NCI-H187 (cell line): ENCODE data around the gene COL2A1.

ENCODE experiments used
- DNase-seq, 2 experiments: peaks; one replicate each; lab custom pipeline; 2025; lab: John Stamatoyannopoulos, UW

The COL2A1 gene

GRCh38 chr12:48030173-48030650 lies 25.9 kb upstream of the COL2A1 start:
- no peak for DNase-seq

DNA sequence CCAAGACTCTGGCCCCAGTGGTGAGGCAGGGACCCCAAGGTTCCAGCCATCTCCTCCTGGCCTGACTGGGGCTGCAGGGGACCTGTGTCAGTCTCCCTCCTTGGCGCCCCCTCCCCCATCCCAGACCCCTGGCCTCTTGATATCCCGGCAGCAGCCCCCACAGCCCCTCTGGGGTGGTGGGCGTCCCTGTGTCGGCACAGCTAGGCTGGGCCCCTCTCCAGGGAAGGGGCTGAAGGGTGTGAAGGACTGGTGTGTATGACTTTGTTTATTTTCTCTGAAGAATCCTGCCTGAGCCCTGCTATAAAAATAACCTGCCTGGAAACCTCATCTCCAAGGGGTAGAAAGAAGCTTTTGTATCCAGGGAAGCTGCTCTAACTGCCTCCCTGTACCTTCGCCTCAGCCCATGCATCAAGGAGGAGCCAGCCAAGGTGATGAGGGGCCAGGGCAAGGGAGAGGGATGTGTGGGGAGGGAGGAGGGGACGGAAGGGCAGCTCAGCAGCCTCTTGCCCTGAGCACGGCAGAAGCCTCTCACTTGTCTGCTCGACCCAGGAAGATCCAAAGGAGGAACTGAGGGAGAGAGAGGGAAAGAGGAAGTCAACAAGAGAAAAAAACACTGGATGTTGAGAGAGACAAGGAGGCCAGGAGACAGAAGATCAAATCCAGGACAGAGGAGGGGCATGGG lies 25.4 kb upstream of the COL2A1 start:
- DNase-seq: no peak

- DNase-seq: no peak
Observed at GRCh38 chr12:48028541-48029431, 24.5 kb upstream of the COL2A1 start.

- no peak for DNase-seq
Observed at GRCh38 chr12:48027183-48028002, 23.1 kb upstream of the COL2A1 start.

GRCh38 chr12:48026060-48026827 lies 22.0 kb upstream of the COL2A1 start:
- DNase-seq: no peak

- no peak for DNase-seq
Observed at GRCh38 chr12:48025281-48025680, 21.0 kb upstream of the COL2A1 start.

GRCh38 chr12:48024735-48025134 lies 20.5 kb upstream of the COL2A1 start:
- no peak for DNase-seq

DNA sequence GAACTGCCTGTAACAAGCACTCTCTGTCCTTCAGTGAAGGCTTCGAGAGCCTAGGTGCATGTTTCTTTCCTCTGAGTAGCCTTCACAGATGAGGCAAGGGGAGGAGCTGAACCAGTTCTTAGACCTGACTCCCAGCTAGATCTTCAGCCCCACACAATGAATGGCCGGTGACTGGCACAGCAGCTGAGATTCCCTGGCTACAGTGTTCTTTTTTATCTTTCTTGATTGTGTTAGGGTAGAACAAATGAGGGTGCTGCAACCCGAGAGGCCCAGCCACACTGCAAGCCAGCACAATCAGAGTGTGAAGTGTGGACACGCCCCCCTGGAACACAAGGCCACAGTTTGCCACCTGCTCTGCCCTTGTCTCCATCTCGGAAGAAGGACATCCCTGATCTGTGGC lies 19.1 kb upstream of the COL2A1 start:
- peak; percentile 31 to 42 for DNase-seq

- no peak for DNase-seq
Observed at GRCh38 chr12:48022676-48023385, 18.6 kb upstream of the COL2A1 start.

GRCh38 chr12:48022180-48022521 lies 17.9 kb upstream of the COL2A1 start:
- no peak for DNase-seq

GRCh38 chr12:48021485-48022179 lies 17.4 kb upstream of the COL2A1 start:
- peak; percentile 48 to 63 for DNase-seq

DNA sequence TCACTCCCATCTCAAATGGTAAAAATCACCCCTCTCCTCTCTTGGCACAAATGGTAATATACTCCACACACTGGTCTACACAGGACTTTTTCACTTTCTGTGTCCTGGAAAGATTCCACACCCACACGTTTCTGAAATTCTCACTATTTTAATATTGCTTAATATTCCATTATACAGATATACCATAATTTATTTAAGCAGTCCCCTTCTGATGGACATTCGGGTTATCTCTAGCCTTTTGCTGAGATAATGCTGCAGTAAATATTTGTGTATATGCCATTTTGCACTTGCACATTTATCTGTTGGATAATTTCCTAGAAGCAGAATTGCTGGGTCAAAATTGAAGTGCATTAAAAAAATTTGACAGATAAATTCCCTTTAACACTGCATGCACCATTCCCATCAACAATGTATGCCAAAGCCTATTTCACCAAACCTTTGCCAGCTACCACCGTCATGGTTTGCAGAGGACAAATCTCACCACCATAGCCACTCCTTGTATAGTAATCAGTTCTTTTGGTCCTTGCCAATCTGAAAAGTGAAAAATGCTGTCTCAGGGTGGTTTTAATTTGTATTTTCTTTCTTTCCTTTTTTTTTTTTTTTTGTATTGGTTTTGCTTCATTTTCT lies 15.5 kb upstream of the COL2A1 start:
- DNase-seq: no peak

DNA sequence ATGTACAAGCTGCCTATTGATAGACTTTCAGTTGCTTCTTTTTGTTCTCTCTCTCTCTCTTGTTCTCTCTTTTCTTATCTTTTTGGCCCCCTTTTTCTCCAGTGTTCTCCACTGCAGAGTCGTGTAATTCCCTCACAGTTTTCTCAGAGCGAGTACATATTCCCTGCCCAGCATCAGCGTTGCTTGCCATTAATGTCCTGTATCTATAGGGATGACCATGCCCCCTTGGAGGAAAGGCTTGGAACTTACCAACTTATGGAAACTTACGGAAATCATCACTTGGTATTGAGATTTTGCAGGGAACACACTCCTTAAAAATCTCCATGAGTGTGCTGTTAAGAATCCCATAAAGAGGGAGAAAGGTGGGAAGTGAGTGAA lies 14.3 kb upstream of the COL2A1 start:
- DNase-seq: no peak

DNA sequence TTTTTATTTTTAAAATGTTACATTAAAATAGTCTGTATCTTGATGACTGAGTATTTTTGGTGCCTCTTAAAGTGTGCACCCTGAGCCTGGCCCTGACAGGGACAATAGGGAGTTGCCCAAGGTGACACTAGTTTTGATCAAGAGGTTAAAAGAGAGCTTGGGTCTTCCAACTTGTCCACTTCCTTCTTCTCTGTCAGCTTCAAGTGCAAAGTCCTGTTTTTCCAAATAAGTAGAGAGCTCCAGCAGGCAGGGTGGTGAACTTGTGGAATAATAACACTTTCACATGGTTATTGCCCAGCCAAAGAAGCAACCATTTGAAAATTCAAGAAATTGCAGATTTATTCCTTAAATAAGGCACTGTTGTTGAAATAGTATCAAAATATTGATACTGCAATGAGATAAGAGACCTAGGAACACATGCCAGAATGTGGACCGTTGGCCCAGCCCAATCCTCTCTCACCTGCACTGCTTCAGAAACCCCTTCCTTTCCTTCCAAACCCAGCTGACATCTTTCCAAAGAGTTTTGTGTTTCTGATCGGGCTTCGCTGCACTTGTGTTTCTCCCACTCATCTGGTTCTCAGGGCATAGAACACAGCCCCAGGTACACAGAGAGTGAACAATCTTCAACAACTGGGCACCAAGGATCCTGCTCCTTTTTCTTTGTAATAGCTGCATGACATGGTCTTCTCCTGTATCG lies 13.8 kb upstream of the COL2A1 start:
- DNase-seq: no peak

GRCh38 chr12:48017496-48017895 lies 13.2 kb upstream of the COL2A1 start:
- no peak for DNase-seq

DNA sequence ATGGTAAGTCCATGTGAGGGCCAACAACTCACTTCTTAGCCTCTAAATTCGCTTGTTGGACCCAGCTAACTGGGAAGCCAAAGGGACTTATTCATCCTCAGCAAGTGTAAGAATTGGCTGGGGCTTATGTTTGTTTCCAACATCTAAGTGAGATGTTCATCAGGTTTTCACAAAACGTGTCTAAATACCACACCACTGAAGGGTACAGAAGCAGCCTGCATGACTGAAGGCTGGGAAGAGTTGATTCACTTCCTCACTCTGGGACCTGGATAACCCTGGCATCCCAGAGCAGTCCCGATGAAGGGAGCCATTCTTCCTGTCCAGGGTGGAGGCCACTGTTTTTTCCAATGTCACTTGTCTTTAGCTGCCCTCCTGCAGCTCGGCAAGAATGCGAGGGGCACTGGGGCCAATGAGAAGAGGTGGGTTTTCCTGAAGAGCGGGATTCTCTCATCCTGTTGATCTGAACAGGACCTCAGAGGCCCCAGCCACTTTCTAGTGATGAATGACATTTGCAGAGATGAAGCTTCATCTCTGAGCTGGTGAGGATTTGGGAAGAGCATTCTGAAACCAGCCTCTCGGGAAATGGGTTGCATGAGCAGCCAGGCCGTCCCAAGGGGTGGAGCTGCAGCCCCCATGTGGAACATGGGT lies 12.2 kb upstream of the COL2A1 start:
- no peak for DNase-seq

GRCh38 chr12:48015954-48016353 lies 11.7 kb upstream of the COL2A1 start:
- no peak for DNase-seq

GRCh38 chr12:48015129-48015528 lies 10.9 kb upstream of the COL2A1 start:
- DNase-seq: no peak

DNA sequence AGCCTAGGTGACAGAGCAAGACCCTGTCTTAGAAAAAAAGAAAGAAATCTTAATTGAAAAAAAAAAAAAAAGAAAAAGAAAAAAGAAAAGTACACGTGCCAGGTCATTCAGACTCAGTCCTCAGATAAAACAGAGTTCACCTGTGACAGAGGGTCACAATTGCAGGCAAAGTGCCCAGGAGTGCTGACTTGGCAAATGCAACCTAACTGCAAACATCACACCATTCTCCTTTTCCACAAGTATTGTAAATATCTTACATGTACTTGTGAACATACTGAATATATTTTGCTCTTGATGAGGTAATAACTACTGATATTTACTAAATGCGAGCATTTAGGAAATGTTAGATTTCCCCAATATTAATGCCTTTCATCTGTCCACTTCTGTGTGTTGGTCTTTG lies 9.0 kb upstream of the COL2A1 start:
- DNase-seq: no peak
